Measurements from ENCODE around the gene TRIM17.

The TRIM17 gene

DNA sequence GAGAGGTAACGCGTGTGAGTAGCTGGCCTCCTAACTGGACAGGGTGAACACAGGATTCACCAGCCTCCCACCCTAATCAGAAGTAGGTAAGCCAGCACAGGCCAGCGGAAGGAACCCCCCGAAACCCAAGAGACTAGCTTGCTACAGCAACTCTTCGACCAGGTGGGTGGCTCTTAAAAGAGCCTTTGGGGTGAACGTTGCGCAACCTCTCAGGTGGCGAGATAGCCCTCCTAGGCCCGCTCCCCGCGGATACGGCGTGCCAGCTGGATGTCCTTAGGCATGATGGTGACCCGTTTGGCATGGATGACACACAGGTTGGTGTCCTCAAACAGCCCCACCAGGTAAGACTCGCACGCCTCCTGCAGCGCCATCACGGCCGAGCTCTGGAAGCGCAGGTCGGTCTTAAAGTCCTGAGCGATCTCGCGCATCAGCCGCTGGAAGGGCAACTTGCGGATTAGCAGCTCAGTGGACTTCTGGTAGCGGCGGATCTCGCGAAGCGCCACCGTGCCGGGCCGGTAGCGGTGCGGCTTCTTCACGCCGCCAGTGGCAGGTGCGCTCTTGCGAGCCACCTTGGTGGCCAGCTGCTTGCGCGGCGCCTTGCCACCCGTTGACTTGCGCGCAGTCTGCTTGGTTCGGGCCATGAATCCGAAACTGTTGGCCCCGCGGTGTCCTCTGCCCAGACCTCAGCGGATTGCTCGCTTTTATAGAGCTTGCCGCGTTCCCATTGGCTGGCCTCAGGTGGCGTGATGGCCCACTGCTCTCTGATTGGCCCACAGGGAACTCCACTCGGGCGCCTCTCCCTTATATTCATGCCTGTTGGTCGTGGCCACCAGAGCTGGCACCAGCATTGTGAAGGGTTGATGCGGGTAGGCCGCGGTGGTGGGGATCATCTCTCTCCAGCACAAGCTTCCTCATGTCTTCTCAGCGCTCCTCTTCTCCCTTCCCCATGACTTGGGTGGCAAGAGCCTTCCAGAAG lies 8.3 kb upstream of the TRIM17 start:
- Histone ChIP-seq H3K36me3 (ENCODE audit: insufficient read depth, insufficient read length, low read length) (no peaks in the 10 kb centered on the region), H3K9me3 (ENCODE audit: insufficient read depth, low read length) (peaks cover 10% of the 10 kb centered on the region; the same call in 1 of the 2 replicates), H3K27me3 (ENCODE audit: insufficient read depth, insufficient read length) (peaks cover 62% of the 10 kb centered on the region), H3K4me3 (ENCODE audit: insufficient read length, low read depth) (no peak overlapping the region), H3K9ac (ENCODE audit: insufficient read length, low read depth) (no peak overlapping the region), H3K4me1 (ENCODE audit: insufficient read depth, insufficient read length) (peaks cover 3% of the 10 kb centered on the region)
- no peak for DNase-seq (ENCODE audit: low read depth, low spot score)
- TF ChIP-seq ZNF274 (IDR thresholded peaks at IDR 0.05; ENCODE audit: low read depth, low read length) (no peak), SUZ12 (IDR thresholded peaks at IDR 0.05; ENCODE audit: extremely low read depth, insufficient read depth, insufficient read length) (no peak), YY1 (IDR thresholded peaks at IDR 0.05; ENCODE audit: insufficient read depth, insufficient read length) (no peak)

- Histone ChIP-seq H3K4me1 (ENCODE audit: insufficient read depth, insufficient read length) (peaks cover 3% of the 10 kb centered on the region), H3K9ac (ENCODE audit: insufficient read length, low read depth) (no peak overlapping the region), H3K27me3 (ENCODE audit: insufficient read depth, insufficient read length) (peaks cover 62% of the 10 kb centered on the region), H3K4me3 (ENCODE audit: insufficient read length, low read depth) (no peak overlapping the region), H3K9me3 (ENCODE audit: insufficient read depth, low read length) (peaks cover 10% of the 10 kb centered on the region; the same call in 1 of the 2 replicates), H3K36me3 (ENCODE audit: insufficient read depth, insufficient read length, low read length) (no peaks in the 10 kb centered on the region)
- DNase-seq (ENCODE audit: low read depth, low spot score) = no peak
- TF ChIP-seq ZNF274 (IDR thresholded peaks at IDR 0.05; ENCODE audit: low read depth, low read length) = no peak
These were observed 6.9 kb upstream of the TRIM17 start for GRCh38 chr1:228423404-228424053.

- H3K9ac ChIP-seq (ENCODE audit: insufficient read length, low read depth) = no peak overlapping the region
- H3K9me3 ChIP-seq (ENCODE audit: insufficient read depth, low read length) = peaks cover 10% of the 10 kb centered on the region; the same call in 1 of the 2 replicates
- H3K4me3 ChIP-seq (ENCODE audit: insufficient read length, low read depth) = no peak overlapping the region
- H3K36me3 ChIP-seq (ENCODE audit: insufficient read depth, insufficient read length, low read length) = no peaks in the 10 kb centered on the region
- H3K27me3 ChIP-seq (ENCODE audit: insufficient read depth, insufficient read length) = peaks cover 73% of the 10 kb centered on the region
- TF ChIP-seq ZNF274 (IDR thresholded peaks at IDR 0.05; ENCODE audit: low read depth, low read length) = no peak
- no peak for TF ChIP-seq SUZ12 (IDR thresholded peaks at IDR 0.05; ENCODE audit: extremely low read depth, insufficient read depth, insufficient read length)
- no peak for TF ChIP-seq YY1 (IDR thresholded peaks at IDR 0.05; ENCODE audit: insufficient read depth, insufficient read length)
- no peak for DNase-seq (ENCODE audit: low read depth, low spot score)
- peaks cover 2% of the 10 kb centered on the region for H3K4me1 ChIP-seq (ENCODE audit: insufficient read depth, insufficient read length)
These were observed 4.5 kb upstream of the TRIM17 start for GRCh38 chr1:228420968-228421826.

DNA sequence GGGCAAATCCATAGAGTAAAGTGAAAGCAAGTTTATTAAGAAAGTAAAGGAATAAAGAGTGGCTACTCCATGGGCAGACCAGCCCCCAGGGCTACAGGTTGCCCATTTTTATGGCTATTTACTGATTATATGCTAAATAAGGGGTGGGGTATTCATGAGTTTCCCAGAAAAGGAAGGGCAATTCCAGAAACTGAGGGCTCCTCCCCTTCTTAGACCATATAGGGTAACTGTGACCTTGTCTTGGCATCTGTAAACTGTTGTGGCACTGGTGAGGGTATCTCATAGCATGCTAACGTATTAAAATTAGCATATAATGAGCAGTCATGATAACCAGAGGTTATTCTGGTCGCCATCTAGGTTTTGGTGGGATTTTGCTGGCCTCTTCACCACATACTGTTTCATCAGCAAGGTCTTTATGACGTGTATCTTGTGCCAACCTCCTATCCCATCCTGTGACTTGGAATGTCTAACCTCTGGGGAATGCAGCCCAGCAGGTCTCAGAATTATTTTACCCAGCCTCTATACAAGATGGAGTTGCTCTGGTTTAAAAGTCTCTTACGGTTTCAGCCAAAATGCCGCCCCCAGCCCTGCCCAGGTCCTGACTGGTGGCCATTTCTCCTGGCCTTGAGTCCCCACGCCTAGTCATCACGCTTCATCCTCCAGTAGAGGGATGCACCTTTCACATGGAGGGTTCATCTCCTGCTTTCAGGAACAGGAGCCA lies 982 bp upstream of the TRIM17 start:
- Histone ChIP-seq H3K9me3 (ENCODE audit: insufficient read depth, low read length) (no peaks in the 10 kb centered on the region; the same call in 1 of the 2 replicates), H3K36me3 (ENCODE audit: insufficient read depth, insufficient read length, low read length) (peaks cover 7% of the 10 kb centered on the region), H3K4me1 (ENCODE audit: insufficient read depth, insufficient read length) (peaks cover 13% of the 10 kb centered on the region), H3K4me3 (ENCODE audit: insufficient read length, low read depth) (no peak overlapping the region), H3K27me3 (ENCODE audit: insufficient read depth, insufficient read length) (peaks cover 72% of the 10 kb centered on the region), H3K9ac (ENCODE audit: insufficient read length, low read depth) (no peak overlapping the region)
- DNase-seq (ENCODE audit: low read depth, low spot score) = no peak
- TF ChIP-seq YY1 (IDR thresholded peaks at IDR 0.05; ENCODE audit: insufficient read depth, insufficient read length) (no peak), ZNF274 (IDR thresholded peaks at IDR 0.05; ENCODE audit: low read depth, low read length) (no peak), SUZ12 (IDR thresholded peaks at IDR 0.05; ENCODE audit: extremely low read depth, insufficient read depth, insufficient read length) (no peak)

DNA sequence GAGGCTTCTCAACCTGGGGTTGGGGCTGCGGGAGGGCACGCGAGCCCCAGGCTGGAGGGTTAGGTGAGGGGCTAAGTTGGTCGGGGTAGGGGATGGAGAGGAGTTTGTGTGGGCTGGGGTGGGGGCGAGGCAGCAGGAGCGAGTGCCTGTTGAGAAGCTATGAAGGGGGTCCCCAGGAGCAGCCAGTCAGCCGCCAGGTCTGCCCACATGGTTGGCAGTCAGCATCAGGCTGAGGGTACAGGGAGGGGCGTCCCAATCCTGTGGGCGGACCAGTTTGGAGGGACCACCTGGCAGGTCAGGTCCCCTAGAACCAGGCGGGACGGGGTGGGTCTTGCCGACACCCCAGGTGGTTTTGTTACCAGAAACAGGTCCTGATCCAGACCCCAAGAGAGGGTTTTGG lies 400 bp upstream of the TRIM17 start:
- Histone ChIP-seq H3K36me3 (ENCODE audit: insufficient read depth, insufficient read length, low read length) (peaks cover 9% of the 10 kb centered on the region), H3K9me3 (ENCODE audit: insufficient read depth, low read length) (no peaks in the 10 kb centered on the region; the same call in 1 of the 2 replicates), H3K4me1 (ENCODE audit: insufficient read depth, insufficient read length) (peaks cover 13% of the 10 kb centered on the region), H3K27me3 (ENCODE audit: insufficient read depth, insufficient read length) (peaks cover 66% of the 10 kb centered on the region), H3K4me3 (ENCODE audit: insufficient read length, low read depth) (no peak overlapping the region), H3K9ac (ENCODE audit: insufficient read length, low read depth) (no peak overlapping the region)
- no peak for DNase-seq (ENCODE audit: low read depth, low spot score)
- no peak for TF ChIP-seq YY1 (IDR thresholded peaks at IDR 0.05; ENCODE audit: insufficient read depth, insufficient read length)
- TF ChIP-seq ZNF274 (IDR thresholded peaks at IDR 0.05; ENCODE audit: low read depth, low read length) = no peak
- TF ChIP-seq SUZ12 (IDR thresholded peaks at IDR 0.05; ENCODE audit: extremely low read depth, insufficient read depth, insufficient read length) = no peak

- no peak for DNase-seq (ENCODE audit: low read depth, low spot score)
- Histone ChIP-seq H3K27me3 (ENCODE audit: insufficient read depth, insufficient read length) (peaks cover 54% of the 10 kb centered on the region), H3K4me3 (ENCODE audit: insufficient read length, low read depth) (peak overlapping the region; percentile 55), H3K36me3 (ENCODE audit: insufficient read depth, insufficient read length, low read length) (peaks cover 22% of the 10 kb centered on the region), H3K9me3 (ENCODE audit: insufficient read depth, low read length) (no peaks in the 10 kb centered on the region; the same call in 1 of the 2 replicates), H3K9ac (ENCODE audit: insufficient read length, low read depth) (peak overlapping the region; percentile 88), H3K4me1 (ENCODE audit: insufficient read depth, insufficient read length) (peaks cover 13% of the 10 kb centered on the region)
- TF ChIP-seq ZNF274 (IDR thresholded peaks at IDR 0.05; ENCODE audit: low read depth, low read length) (no peak), YY1 (IDR thresholded peaks at IDR 0.05; ENCODE audit: insufficient read depth, insufficient read length) (no peak), SUZ12 (IDR thresholded peaks at IDR 0.05; ENCODE audit: extremely low read depth, insufficient read depth, insufficient read length) (no peak)
These were observed 826 bp downstream of the TRIM17 start for GRCh38 chr1:228415853-228416216.
